AG10803 (cell line): ENCODE data around the gene HLCS.
"Not testable (repeated sequence)": the region's sequence is repeated elsewhere in the genome, so short reads cannot be mapped to it uniquely, and the experiment has no call there.

Source experiments
- DNase-seq: peaks from one replicate; pipeline ENCODE4 v3.0.0; 2010; ENCODE audit warnings: low read depth
- H3K4me3 ChIP-seq: 2 replicates; pipeline ENCODE4 v1.5.1; 2011; ENCODE audit warnings: mild to moderate bottlenecking, low read length, control low read depth
- CTCF ChIP-seq: conservative IDR thresholded peaks from 2 replicates; pipeline ENCODE4 v1.5.1; 2011; ENCODE audit warnings: mild to moderate bottlenecking, low read length, control low read depth, inconsistent platforms

Gene HLCS

GRCh38 chr21:36825658-36826057 lies 140.8 kb downstream of the HLCS start:
- no peak for DNase-seq
- H3K4me3 ChIP-seq: no peak overlapping the region
- TF ChIP-seq CTCF: no peak

- DNase-seq: no peak
- TF ChIP-seq CTCF: no peak
- no peak overlapping the region for H3K4me3 ChIP-seq
These were observed 145.5 kb downstream of the HLCS start for GRCh38 chr21:36821032-36821299.

GRCh38 chr21:36820176-36821031 lies 146.1 kb downstream of the HLCS start:
- DNase-seq: no peak
- TF ChIP-seq CTCF: no peak
- no peak overlapping the region for H3K4me3 ChIP-seq

GRCh38 chr21:36817732-36818450 lies 148.6 kb downstream of the HLCS start:
- no peak for TF ChIP-seq CTCF
- no peak for DNase-seq

GRCh38 chr21:36816561-36817130 lies 149.8 kb downstream of the HLCS start:
- no peak for DNase-seq
- H3K4me3 ChIP-seq: no peak overlapping the region
- TF ChIP-seq CTCF: no peak

More at GRCh38 chr21:36817732-36818450, 148.6 kb downstream of the HLCS start:
- H3K4me3 ChIP-seq: no peak overlapping the region

GRCh38 chr21:36816026-36816425 lies 150.4 kb downstream of the HLCS start:
- not testable (repeated sequence) for DNase-seq, H3K4me3 ChIP-seq

GRCh38 chr21:36815284-36815683 lies 151.2 kb downstream of the HLCS start:
- H3K4me3 ChIP-seq: no peak overlapping the region
- DNase-seq: no peak
- TF ChIP-seq CTCF: no peak
